Activated T-cell treated with anti-CD3 and anti-CD28 coated beads for 24 hours (primary cell): ENCODE measurements around the gene SYNM.

Source experiments
- DNase-seq: peaks from one replicate; pipeline ENCODE4 v3.0.0-alpha.2; 2020; ENCODE audit warnings: low read depth

SYNM gene

GRCh38 chr15:99085413-99086326, 19.2 kb upstream of the SYNM start:
- DNase-seq = no peak

GRCh38 chr15:99086327-99086667, 18.6 kb upstream of the SYNM start:
- DNase-seq = no peak

- DNase-seq = no peak
Observed at GRCh38 chr15:99087405-99087943, 17.4 kb upstream of the SYNM start.

- DNase-seq = no peak
Observed at GRCh38 chr15:99090011-99090699, 14.7 kb upstream of the SYNM start.

- DNase-seq = no peak
Observed at GRCh38 chr15:99090938-99091337, 13.9 kb upstream of the SYNM start.

GRCh38 chr15:99092554-99093172, 12.2 kb upstream of the SYNM start:
- DNase-seq = no peak

GRCh38 chr15:99095626-99096025, 9.3 kb upstream of the SYNM start:
- DNase-seq = no peak

GRCh38 chr15:99096173-99096893, 8.5 kb upstream of the SYNM start:
- DNase-seq = no peak

GRCh38 chr15:99096894-99097426, 7.9 kb upstream of the SYNM start:
- no peak for DNase-seq

- DNase-seq = no peak
Observed at GRCh38 chr15:99097441-99098410, 7.2 kb upstream of the SYNM start.

GRCh38 chr15:99098426-99098825, 6.5 kb upstream of the SYNM start:
- DNase-seq = no peak

- DNase-seq = no peak
Observed at GRCh38 chr15:99098991-99099390, 5.9 kb upstream of the SYNM start.

GRCh38 chr15:99099661-99100060, 5.2 kb upstream of the SYNM start:
- no peak for DNase-seq

- peak; percentile 28 for DNase-seq
Observed at GRCh38 chr15:99100245-99101173, 4.4 kb upstream of the SYNM start.

- DNase-seq = no peak
Observed at GRCh38 chr15:99101501-99101900, 3.4 kb upstream of the SYNM start.

- no peak for DNase-seq
Observed at GRCh38 chr15:99102332-99103235, 2.3 kb upstream of the SYNM start.

GRCh38 chr15:99103279-99103678, 1.6 kb upstream of the SYNM start:
- DNase-seq = no peak
